Activated CD8-positive, alpha-beta memory T cell treated with anti-CD3 and anti-CD28 coated beads, Interleukin-2, amount 50 U/mL, for 24 hours (primary cell): ENCODE measurements around the gene SYCP2.

Source experiments
- DNase-seq: peaks from one replicate; pipeline ENCODE4 v3.0.0-alpha.2; 2020; ENCODE audit errors: extremely low read depth

The SYCP2 gene

GRCh38 chr20:59823491-59824259, 109.8 kb downstream of the SYCP2 start:
- DNase-seq, result no peak

GRCh38 chr20:59823030-59823423, 110.4 kb downstream of the SYCP2 start:
- no peak for DNase-seq

DNA sequence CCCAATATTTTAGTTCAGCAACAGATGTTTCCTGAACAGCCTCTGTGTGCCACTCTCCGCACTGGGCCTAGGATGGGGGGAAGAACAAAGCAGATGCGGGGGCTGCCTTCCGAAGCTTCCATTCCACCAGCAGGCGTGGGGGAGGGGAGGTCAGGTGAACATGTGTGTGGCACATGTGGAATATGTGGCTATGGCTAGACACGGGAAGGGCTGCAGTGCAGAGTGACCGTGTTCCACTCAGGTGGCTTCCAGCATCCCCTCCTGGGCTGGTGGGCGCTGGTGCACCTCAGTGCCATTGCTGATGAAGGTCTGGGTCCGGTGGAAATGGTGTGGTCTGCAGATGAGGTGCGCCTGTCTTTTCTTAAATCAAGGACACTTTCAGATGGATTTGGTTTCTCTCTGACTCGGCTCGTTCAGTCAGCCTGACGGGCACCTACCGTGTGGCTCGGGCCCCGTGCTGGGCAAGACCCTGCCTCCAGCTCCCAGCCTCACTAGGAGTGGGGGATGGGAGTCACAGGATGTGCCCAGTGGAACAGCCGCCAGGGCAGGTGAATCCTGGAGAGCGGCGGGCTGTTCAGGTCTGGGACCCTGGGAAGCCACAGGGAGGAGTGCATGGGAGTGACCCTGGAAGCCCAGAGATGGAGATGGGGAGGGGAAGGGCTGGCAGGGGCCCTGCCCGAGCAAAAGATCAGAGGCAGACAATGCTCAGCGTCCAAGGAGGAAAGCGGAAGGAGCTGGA, 111.0 kb downstream of the SYCP2 start:
- DNase-seq, result no peak

- no peak for DNase-seq
These were observed 111.6 kb downstream of the SYCP2 start for GRCh38 chr20:59821788-59822187.

DNA sequence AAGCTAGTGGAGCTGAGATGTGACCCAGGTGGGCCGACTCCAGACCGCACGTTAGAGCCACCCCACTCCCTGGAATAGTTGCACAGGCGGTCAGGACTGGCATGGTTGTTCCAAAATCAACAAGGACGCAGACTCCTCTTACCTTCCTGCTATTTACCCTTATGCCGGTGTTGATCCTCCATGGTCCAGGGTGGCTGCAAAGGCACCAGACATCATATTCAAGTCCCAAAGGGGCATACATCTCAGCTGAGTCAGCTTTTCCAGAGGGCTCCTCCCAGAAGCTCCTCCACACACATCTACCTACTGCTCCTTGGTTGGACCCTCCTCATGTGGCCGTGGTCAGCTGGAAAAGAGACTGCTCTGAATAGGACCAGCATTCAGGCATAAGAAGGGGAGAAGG, 112.2 kb downstream of the SYCP2 start:
- no peak for DNase-seq

DNA sequence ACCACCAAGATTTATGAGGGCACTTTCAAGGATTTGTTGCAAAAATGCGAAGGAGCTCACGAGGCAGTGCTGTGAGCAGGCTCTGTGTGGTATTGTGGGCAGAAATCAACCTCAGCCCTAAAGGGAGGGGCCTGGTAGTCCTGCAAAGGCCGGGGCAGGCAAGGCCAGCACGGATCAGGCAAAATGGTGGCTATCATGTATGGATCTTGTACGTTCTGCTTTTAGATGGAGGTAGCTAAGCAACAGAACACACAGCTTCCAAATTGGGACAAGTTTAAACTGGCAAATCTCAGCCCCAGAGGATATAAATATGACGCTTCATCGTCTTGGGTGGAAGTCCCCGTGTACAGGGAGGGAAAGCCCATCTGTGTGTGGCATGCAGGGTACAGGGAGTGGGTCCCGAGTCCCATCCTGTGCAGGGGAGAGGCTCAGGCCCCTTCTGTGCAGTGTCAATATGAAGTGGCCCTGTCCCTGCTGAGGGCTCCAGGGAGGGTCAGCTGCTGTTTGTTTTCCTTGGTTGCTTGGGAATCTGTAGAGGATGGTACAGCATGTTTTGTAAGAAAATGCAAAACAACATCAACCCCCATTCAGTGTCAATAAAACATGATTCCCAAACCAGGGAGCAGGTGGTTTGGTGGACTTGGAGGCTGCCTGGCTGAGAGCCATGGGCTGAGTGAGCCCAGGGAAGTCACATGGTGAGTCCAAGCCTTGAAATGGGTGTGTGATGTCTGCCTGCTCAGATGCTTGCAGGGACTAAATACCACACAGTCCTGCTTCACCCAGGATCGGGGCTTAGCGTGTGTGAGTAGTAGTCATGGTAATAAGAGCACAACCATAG, 113.0 kb downstream of the SYCP2 start:
- DNase-seq, result no peak

DNA sequence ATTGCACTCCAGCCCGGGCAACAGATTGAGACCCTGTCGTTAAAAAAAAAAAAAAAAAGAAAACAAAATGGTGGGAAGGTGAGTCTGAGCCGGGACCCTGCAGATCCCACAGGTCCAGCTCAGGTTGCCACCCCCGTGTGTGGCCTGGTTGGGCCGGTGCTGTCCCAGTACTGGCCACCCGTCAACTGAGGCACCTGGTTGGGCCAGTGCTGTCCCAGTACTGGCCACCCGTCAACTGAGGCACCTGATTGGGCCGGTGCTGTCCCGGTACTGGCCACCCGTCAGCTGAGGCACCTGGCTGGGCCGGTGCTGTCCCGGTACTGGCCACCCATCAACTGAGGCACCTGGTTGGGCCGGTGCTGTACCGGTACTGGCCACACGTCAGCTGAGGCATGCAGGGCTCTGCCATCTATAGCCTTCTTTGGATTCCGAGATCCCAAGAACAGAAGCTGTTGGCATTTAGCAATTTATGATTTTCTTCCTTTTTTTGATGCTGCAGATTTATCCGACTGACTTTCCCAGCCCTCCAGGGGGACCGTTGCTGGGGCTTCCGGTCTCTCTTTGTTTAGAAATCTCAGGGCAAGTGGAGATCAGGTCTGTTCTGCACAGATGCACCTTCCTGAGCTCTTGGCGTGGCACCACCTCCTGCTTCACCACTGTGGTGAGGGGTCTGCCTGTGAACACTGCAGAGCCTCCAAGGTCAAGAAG, 113.8 kb downstream of the SYCP2 start:
- DNase-seq, result no peak

DNA sequence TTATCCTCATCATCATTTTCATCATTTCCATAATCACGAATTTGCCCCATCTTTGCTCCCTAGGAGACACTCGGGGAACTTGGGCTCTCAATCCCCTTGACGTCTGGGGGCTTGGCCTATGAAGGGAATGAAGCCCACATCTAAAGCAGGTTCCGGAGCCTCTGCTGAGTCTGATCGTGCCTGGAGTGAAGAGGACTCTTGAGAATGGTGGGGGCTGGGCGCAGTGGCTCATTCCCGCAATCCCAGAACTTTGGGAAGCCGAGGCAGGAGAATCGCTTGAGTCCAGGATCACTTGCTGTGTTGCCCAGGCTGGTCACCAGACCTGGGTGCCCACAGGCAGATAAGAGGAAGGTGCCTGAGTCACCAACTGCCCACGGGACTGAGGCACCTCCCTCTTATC, 114.5 kb downstream of the SYCP2 start:
- no peak for DNase-seq

DNA sequence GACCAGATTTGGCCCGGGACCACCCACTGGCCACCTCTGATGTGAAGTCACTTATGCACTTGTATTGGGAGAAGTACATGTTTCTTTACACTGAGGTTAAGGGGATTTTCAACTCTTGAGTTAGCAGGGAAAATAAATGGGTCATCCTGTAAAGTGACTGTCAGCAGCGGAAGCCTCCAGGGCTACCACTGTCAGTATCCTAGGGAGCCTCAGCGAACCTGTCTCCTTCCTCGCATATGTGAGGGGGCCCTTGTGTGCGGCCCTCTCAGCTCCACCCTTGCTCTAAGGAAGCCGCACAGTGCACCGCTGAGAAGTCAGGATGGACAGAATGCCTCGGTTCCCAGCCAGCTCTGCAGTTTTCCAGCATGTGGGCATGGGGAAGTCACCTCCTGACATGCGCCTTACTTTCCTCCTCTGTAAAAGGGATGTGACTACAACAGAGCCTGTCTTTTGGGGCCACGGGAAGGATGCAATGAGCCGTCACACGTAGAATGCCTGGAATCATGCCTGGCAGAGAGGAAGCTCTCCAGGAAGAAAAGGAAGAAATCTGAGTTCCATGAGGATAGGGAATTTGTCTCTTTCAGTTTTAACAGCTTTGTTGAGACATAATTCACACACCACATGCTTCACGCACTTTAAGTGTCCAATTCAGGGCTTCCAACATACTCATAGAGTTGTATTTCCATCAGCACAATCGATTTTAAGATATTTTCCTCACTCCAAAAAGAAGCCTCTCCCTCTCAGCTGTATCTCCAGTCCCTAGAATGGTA, 115.4 kb downstream of the SYCP2 start:
- no peak for DNase-seq

- no peak for DNase-seq
These were observed 116.0 kb downstream of the SYCP2 start for GRCh38 chr20:59817406-59817805.

DNA sequence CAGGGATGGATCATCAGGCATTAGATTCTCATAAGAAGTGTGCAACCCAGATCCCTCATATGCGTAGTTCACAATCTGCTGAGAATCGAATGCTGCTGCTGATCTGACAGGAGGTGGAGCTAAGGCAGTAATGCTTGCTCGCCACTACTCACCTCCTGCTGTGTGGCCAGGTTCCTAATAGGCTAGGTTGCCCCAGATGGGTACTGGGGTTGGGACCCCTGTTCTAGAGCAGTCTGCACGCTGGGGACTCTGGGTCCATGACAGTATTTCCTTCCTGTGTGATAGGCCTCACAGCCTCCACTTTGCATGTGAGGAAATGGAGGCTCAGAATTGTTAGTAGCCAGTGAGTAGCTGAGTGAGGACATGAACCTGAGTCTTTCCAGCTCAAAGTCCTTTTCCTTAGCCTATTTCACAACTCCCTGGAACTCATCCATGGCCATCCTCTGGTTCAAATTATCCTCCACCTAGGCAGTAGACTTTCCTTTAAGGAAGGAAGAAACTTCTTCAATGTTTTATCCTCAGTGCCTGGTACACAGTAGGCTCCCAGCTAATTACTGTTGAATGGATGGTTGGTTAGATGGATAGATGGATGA, 117.2 kb downstream of the SYCP2 start:
- no peak for DNase-seq

DNA sequence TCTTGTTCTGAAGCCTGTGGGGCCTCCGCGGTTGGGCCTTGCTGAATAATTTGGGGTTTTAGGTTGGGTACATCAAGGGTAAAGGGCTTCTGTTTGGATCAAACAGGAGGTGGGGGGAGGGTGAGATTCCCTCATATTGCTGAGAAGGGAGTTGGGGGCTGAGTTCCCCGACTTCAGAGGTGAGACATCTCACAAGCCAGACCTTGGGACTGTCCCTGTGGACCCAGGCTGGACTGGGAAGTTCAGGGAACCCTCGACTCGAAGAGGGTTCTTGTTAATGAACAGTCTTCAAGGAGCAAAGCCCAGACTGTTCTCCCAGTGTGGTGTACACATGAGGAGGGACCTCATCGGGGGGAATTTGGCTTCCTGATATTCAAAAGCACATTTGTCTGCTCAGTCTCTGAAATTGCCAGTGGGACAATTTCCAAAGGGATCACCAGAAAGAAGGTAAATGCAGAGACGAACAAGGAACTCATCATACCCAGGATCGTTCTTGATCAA, 118.5 kb downstream of the SYCP2 start:
- DNase-seq, result no peak

- no peak for DNase-seq
These were observed 119.2 kb downstream of the SYCP2 start for GRCh38 chr20:59813948-59814839.
